HG02588 (cell line): ENCODE results near the gene ZMYND11.
"Not testable (repeated sequence)": the region's sequence is repeated elsewhere in the genome, so short reads cannot be mapped to it uniquely, and the experiment has no call there.

Experiments used
- ATAC-seq: cut with Tn5 transposase; IDR thresholded peaks from one replicate; pipeline ENCODE4 v1.9.1; 2021; ENCODE audit warnings: mild to moderate bottlenecking, moderate library complexity; ENCODE audit not compliant: unreplicated experiment

Gene ZMYND11

GRCh38 chr10:132946-133898 is 2.0 kb upstream of the ZMYND11 start:
- ATAC-seq, result no peak

GRCh38 chr10:134247-135131 is 766 bp upstream of the ZMYND11 start:
- ATAC-seq, result peak; percentile 40

- ATAC-seq, result peak; percentile 30
Observed at GRCh38 chr10:135601-136464, 578 bp downstream of the ZMYND11 start.

GRCh38 chr10:136465-136762 is 1.2 kb downstream of the ZMYND11 start:
- ATAC-seq, result peak; percentile 6

GRCh38 chr10:137031-137430 is 1.8 kb downstream of the ZMYND11 start:
- ATAC-seq, result no peak

GRCh38 chr10:137606-138005 is 2.4 kb downstream of the ZMYND11 start:
- no peak for ATAC-seq

GRCh38 chr10:142371-142770 is 7.1 kb downstream of the ZMYND11 start:
- no peak for ATAC-seq

GRCh38 chr10:152915-153314 is 17.7 kb downstream of the ZMYND11 start:
- ATAC-seq, result no peak

GRCh38 chr10:154348-154747 is 19.1 kb downstream of the ZMYND11 start:
- no peak for ATAC-seq

GRCh38 chr10:167383-167782 is 32.1 kb downstream of the ZMYND11 start:
- no peak for ATAC-seq

GRCh38 chr10:173741-174140 is 38.5 kb downstream of the ZMYND11 start:
- no peak for ATAC-seq

- ATAC-seq, result no peak
Observed at GRCh38 chr10:176677-177076, 41.4 kb downstream of the ZMYND11 start.

- ATAC-seq, result no peak
Observed at GRCh38 chr10:178208-178607, 43.0 kb downstream of the ZMYND11 start.

GRCh38 chr10:178723-179122 is 43.5 kb downstream of the ZMYND11 start:
- ATAC-seq, result no peak

- no peak for ATAC-seq
Observed at GRCh38 chr10:182441-183201, 47.4 kb downstream of the ZMYND11 start.

- ATAC-seq, result no peak
Observed at GRCh38 chr10:184174-184573, 48.9 kb downstream of the ZMYND11 start.

- no peak for ATAC-seq
Observed at GRCh38 chr10:184911-185310, 49.7 kb downstream of the ZMYND11 start.

GRCh38 chr10:185571-185970 is 50.3 kb downstream of the ZMYND11 start:
- not testable (repeated sequence) for ATAC-seq

GRCh38 chr10:186911-187310 is 51.7 kb downstream of the ZMYND11 start:
- no peak for ATAC-seq

GRCh38 chr10:188546-188945 is 53.3 kb downstream of the ZMYND11 start:
- ATAC-seq, result no peak
